Transverse colon (tissue), 4 donors: ENCODE data around the gene PRRX1. TPM values are rescaled to one million over a fixed set of nuclear protein-coding genes. Genes with fewer than 3 reads are reported as not detected.

Source experiments
- DNase-seq: peaks from one replicate; pipeline ENCODE4 v3.0.0-alpha.2; 2019
- H3K27ac ChIP-seq, 4 donors: fragments of 200-600 bp; sonication (generic); 2 replicates each; pipeline ENCODE4 v1.5.1; 2016 to 2018; ENCODE audit warnings: inconsistent platforms in 4 of 4
- H3K27me3 ChIP-seq: fragments of 200-600 bp; sonication (generic); 2 replicates; pipeline ENCODE4 v1.5.1; 2017; ENCODE audit warnings: inconsistent platforms
- H3K36me3 ChIP-seq, 4 donors: fragments of 200-600 bp; sonication (generic); 2 replicates each; pipeline ENCODE4 v1.5.1; 2017 to 2019; ENCODE audit warnings: inconsistent platforms in 4 of 4
- H3K4me1 ChIP-seq, 4 donors: fragments of 200-600 bp; sonication (generic); 2 replicates each; pipeline ENCODE4 v1.5.1; 2017 to 2020; ENCODE audit warnings: inconsistent platforms in 4 of 4
- H3K4me3 ChIP-seq, 4 donors: fragments of 200-600 bp; sonication (generic); 1 replicate in 1 of 4; 2 replicates in 3 of 4; pipeline versions ENCODE4 v1.5.1 to v1.6.1; 2017 to 2019; ENCODE audit warnings: inconsistent platforms in 4 of 4
- H3K9me3 ChIP-seq, 2 donors: fragments of 200-600 bp; sonication (generic); 2 replicates each; pipeline ENCODE4 v1.5.1; 2017 to 2019; ENCODE audit warnings: inconsistent platforms in 2 of 2
- EP300 ChIP-seq: sonication (generic); formaldehyde crosslinking; IDR thresholded peaks from one replicate; pipeline ENCODE4 v1.6.1; 2017; ENCODE audit warnings: antibody characterized with exemption, low read depth
- POLR2A ChIP-seq: fragments of 450-650 bp; IDR thresholded peaks from one replicate; pipeline ENCODE4 v1.6.1; 2016; ENCODE audit warnings: antibody characterized with exemption, mild to moderate bottlenecking, moderate library complexity
- POLR2AphosphoS5 ChIP-seq, 3 donors: sonication (generic); formaldehyde crosslinking; IDR thresholded peaks; one replicate each; pipeline ENCODE4 v1.6.1; 2016; ENCODE audit warnings: antibody characterized with exemption in 3 of 3
- WGBS, 2 donors: methylation state at CpG; one replicate each; pipeline ENCODE4 v1.1.5; 2018; ENCODE audit warnings: low coverage in 1 of 2; 5-methylcytosine and 5-hydroxymethylcytosine counted together
- in situ Hi-C, 4 donors: fragments of 200-750 bp; cut with MboI; loops; one replicate each; pipeline versions ENCODE4 v1.15.0 to v1.15.1; 2017; ENCODE audit warnings: low sequenced_read_pairs in 3 of 4, low pct_ligation_motif_present in 1 of 4, low pct_unique_long_range_greater_than_20kb in 1 of 4
- intact Hi-C: fragments of 100-400 bp; cut with DNase I; formaldehyde crosslinking; loops from one replicate; pipeline ENCODE4 v1.15.1; 2023; ENCODE audit warnings: low total_unique reads
- total RNA-seq, 4 donors: library from RNA; depleted of rRNA; stranded (reverse); fragments of >200 nt; gene quantifications; one replicate each; pipeline ENCODE4 v1.1.0, GENCODE V29; 2016
- TF ChIP-seq, protein P1 (sequence below), 5 experiments: fragments of 200-600 bp in 3 of 5; fragments of 450-650 bp in 2 of 5; sonication (generic) in 3 of 5; IDR thresholded peaks; 1 replicate in 2 of 5; 2 replicates in 3 of 5; pipeline ENCODE4 v1.5.1; 2016 to 2017; ENCODE audit warnings: antibody characterized with exemption in 5 of 5, inconsistent platforms in 3 of 5, mild to moderate bottlenecking in 2 of 5, moderate library complexity in 1 of 5

PRRX1 gene
- total RNA-seq, 4 donors from 2014 or later, result 0.75 to 9.2 (median 2.7) TPM

DNA sequence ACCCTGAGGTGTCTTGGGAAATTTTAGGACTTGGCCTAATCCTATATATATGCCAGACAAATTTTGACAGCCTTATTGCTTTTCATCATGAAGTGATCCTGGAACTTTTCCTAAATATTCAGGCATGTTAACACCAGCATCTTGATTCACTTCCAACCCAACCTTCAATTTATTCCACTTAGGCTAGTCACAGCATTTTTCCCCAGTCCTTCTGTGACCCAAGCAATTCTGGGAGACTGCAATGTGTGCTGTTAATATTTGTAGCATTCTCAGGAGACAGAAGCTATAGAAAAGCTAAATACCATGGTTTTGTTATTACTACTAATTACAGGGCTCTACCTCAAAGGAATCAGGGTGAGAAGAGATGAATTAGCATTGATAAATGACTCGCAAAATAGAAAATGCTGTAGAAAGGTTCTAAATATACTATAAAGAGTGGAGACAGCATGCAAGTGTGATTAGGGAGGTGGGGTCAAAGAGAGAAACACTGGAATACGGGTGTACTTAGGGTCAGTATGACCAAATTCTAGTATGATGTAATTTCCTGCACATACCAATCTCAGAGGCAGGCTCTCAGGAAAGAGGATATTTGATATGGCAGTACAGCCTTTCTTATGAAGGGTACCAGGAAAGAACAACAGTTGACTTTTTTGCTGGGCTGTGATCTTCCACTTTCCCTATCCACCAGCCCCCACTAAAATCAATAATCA lies 29.1 kb downstream of the PRRX1 start:
- WGBS, 2 donors, result 60 to 64% methylated on average over 2 of the region's 2 CpGs
- in situ Hi-C loops, result loop anchor here in 2 of 4 donors (10.0 to 25.0 kb wide), 2 partner anchors 232 to 244 kb away; partner anchors contain the start of gene MROH9 (in 1 of the 2)
- Histone ChIP-seq H3K36me3 (no peaks in the 10 kb centered on the region), H3K27ac (no peak overlapping the region), H3K27me3 (no peaks in the 10 kb centered on the region), H3K4me1 (peaks cover 0 to 4% (median 2%) of the 10 kb centered on the region in 4 donors), H3K4me3 (no peak overlapping the region), H3K9me3 (no peaks in the 10 kb centered on the region)
- DNase-seq, result no peak
- TF ChIP-seq POLR2AphosphoS5 (IDR thresholded peaks at IDR 0.05), result no peak
- TF ChIP-seq, protein P1, sequence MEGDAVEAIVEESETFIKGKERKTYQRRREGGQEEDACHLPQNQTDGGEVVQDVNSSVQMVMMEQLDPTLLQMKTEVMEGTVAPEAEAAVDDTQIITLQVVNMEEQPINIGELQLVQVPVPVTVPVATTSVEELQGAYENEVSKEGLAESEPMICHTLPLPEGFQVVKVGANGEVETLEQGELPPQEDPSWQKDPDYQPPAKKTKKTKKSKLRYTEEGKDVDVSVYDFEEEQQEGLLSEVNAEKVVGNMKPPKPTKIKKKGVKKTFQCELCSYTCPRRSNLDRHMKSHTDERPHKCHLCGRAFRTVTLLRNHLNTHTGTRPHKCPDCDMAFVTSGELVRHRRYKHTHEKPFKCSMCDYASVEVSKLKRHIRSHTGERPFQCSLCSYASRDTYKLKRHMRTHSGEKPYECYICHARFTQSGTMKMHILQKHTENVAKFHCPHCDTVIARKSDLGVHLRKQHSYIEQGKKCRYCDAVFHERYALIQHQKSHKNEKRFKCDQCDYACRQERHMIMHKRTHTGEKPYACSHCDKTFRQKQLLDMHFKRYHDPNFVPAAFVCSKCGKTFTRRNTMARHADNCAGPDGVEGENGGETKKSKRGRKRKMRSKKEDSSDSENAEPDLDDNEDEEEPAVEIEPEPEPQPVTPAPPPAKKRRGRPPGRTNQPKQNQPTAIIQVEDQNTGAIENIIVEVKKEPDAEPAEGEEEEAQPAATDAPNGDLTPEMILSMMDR (IDR thresholded peaks at IDR 0.05), result no peak
- TF ChIP-seq EP300, result no peak
- TF ChIP-seq POLR2A, result no peak
- intact Hi-C loops, result no loop called here

DNA sequence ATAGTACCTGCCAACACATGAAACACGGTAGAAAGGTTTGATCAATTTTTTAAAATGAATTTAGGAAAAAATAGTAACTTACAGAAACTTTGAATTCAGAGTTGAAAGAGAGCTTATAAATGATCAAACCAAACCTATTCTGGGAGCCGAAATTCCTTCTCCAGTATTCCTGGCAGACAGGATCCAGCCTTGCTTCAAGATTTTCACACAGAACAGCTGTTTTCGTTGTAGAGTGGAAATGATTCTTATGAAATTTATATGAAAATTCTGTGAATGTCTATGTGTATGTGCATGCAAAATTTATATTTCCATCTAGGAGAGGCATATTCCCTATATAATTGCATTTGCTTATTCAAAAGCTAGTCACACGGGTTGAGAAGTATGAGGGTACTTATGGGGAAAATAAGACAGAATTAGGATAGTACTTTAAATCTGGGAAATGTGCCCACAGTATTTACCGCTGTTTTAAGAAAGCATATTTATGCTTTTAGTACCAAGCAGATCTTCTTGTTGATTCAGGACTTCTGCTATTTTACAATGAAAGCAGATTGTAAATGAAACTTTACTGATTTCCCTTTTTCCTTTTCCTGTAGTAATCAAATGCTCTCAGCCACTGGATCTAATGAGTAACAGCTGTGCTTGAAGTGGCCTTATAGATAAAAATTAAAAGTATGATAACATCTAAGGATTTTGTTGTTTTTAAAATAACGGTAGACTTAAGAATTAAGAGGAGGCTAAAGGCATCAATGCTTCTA lies 30.4 kb downstream of the PRRX1 start:
- no peak for DNase-seq
- H3K9me3 ChIP-seq, result no peaks in the 10 kb centered on the region
- peaks cover 0 to 1% (median under 1%) of the 10 kb centered on the region in 4 donors for H3K4me1 ChIP-seq
- in situ Hi-C loops, result loop anchor here in 2 of 4 donors (10.0 to 25.0 kb wide), 2 partner anchors 230 to 243 kb away; partner anchors contain the start of gene MROH9 (in 1 of the 2)
- no peak overlapping the region for H3K4me3 ChIP-seq
- no peaks in the 10 kb centered on the region for H3K27me3 ChIP-seq
- WGBS, 2 donors, result 67 to 74% methylated on average over 6 of the region's 6 CpGs
- intact Hi-C loops, result no loop called here
- H3K36me3 ChIP-seq, result no peaks in the 10 kb centered on the region
- no peak overlapping the region for H3K27ac ChIP-seq
- TF ChIP-seq POLR2AphosphoS5 (IDR thresholded peaks at IDR 0.05), result no peak
- no peak for TF ChIP-seq POLR2A
- TF ChIP-seq, protein P1 (IDR thresholded peaks at IDR 0.05), result no peak
- TF ChIP-seq EP300, result no peak

DNA sequence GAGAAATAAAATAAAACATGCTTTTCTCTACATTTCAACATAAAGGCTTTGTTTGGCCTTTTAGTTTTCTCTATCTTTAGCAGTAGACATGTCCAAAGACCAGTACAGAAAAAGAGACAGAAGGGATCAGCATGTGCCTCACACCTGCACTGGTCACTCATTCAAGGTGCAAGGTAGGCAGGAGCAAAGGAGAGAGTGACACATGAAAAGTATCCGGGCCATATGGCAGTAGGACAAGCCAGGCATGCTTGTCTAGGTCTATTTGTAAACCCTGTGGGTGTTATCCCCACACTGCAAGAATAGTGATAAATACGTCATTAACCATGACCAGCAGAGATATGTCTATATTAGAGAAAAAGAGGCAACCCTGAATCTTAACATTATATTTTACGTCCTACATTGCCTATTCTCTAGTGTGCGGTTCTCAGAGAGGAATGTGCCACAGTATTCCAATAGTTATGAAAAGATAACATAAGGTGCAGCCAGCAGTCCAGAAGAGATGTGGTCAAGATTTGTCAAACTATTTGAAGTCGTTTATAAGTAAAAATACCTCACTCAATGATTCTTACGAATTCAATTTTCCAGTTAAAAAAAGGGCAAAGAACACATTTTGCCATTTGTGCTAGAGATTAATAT lies 32.1 kb downstream of the PRRX1 start:
- Histone ChIP-seq H3K27me3 (no peaks in the 10 kb centered on the region), H3K36me3 (no peaks in the 10 kb centered on the region), H3K9me3 (no peaks in the 10 kb centered on the region), H3K27ac (no peak overlapping the region), H3K4me1 (no peaks in the 10 kb centered on the region), H3K4me3 (no peak overlapping the region)
- in situ Hi-C loops (loop anchor here in 2 of 4 donors (10.0 to 25.0 kb wide), 2 partner anchors 229 to 241 kb away; partner anchors contain the start of gene MROH9 (in 1 of the 2)), intact Hi-C loops (no loop called here)
- no peak for DNase-seq
- no peak for TF ChIP-seq POLR2AphosphoS5 (IDR thresholded peaks at IDR 0.05)
- TF ChIP-seq, protein P1 (IDR thresholded peaks at IDR 0.05), result no peak
- TF ChIP-seq EP300, result no peak
- no peak for TF ChIP-seq POLR2A
- 79 to 87% methylated on average over 6 of the region's 6 CpGs for WGBS, 2 donors
